Activated T-cell treated with anti-CD3 and anti-CD28 coated beads, Interleukin-2, amount 50 U/mL, for 72 hours (primary cell): ENCODE measurements around the gene EEF1AKMT4. TPM values are rescaled to one million over a fixed set of nuclear protein-coding genes. Genes with fewer than 3 reads are reported as not detected.

ENCODE experiments used
- ATAC-seq, 2 donors: fragments of 150-1000 bp; cut with Tn5 transposase; replicated peaks in 1 of 2; 2 replicates each; pipeline ENCODE4 v1.10.0; 2021; ENCODE audit warnings: moderate library complexity in 2 of 2, mild to moderate bottlenecking in 1 of 2
- DNase-seq, 2 donors: peaks; one replicate each; pipeline ENCODE4 v3.0.0; 2021 to 2022; ENCODE audit warnings: mixed read lengths in 1 of 2
- H3K27ac Mint-ChIP-seq: one replicate; pipeline ENCODE4 v1.8.0; 2022; ENCODE audit warnings: mild to moderate bottlenecking, moderate library complexity, mixed read lengths
- H3K27me3 Mint-ChIP-seq: one replicate; pipeline ENCODE4 v1.8.0; 2022; ENCODE audit warnings: low read depth, mixed read lengths
- H3K36me3 Mint-ChIP-seq, 2 donors: one replicate each; pipeline ENCODE4 v1.8.0; 2022; ENCODE audit warnings: mixed read lengths in 2 of 2, mild to moderate bottlenecking in 1 of 2; ENCODE audit not compliant: insufficient read depth in 2 of 2
- H3K4me1 Mint-ChIP-seq: one replicate; pipeline ENCODE4 v1.8.0; 2022; ENCODE audit warnings: low read depth, mixed read lengths
- H3K4me3 Mint-ChIP-seq, 2 donors: one replicate each; pipeline ENCODE4 v1.8.0; 2022; ENCODE audit warnings: mild to moderate bottlenecking in 2 of 2, mixed read lengths in 2 of 2, moderate library complexity in 2 of 2
- H3K9me3 Mint-ChIP-seq, 2 donors: one replicate each; pipeline ENCODE4 v1.8.0; 2022; ENCODE audit warnings: mixed read lengths in 2 of 2
- total RNA-seq, 2 donors: library from RNA; stranded (reverse); gene quantifications; one replicate each; pipeline ENCODE4 v1.2.3, GENCODE V29; 2022

The EEF1AKMT4 gene
- total RNA-seq, 2 donors from 2014 or later = 3.5 to 3.6 TPM

- Mint-ChIP-seq H3K27ac (no peak overlapping the region), H3K4me1 (peaks cover 13% of the 10 kb centered on the region), H3K9me3 (no peaks in the 10 kb centered on the region), H3K4me3 (no peak overlapping the region), H3K36me3 (peaks cover 5 to 37% of the 10 kb centered on the region in 2 donors), H3K27me3 (no peaks in the 10 kb centered on the region)
- no peak for DNase-seq
- ATAC-seq = peak in 1 of 2 donors; percentile 58
These were observed 56.1 kb downstream of the EEF1AKMT4 start for GRCh38 chr3:184305577-184305976.

GRCh38 chr3:184306341-184306972, 57.0 kb downstream of the EEF1AKMT4 start:
- Mint-ChIP-seq H3K36me3 (peaks cover 5 to 34% of the 10 kb centered on the region in 2 donors), H3K9me3 (no peaks in the 10 kb centered on the region), H3K4me1 (peaks cover 4% of the 10 kb centered on the region), H3K27ac (no peak overlapping the region), H3K4me3 (no peak overlapping the region), H3K27me3 (no peaks in the 10 kb centered on the region)
- DNase-seq = no peak
- ATAC-seq = no peak

- H3K9me3 Mint-ChIP-seq = no peaks in the 10 kb centered on the region
- H3K4me3 Mint-ChIP-seq = no peak overlapping the region
- H3K36me3 Mint-ChIP-seq = peaks cover 2 to 27% of the 10 kb centered on the region in 2 donors
- no peaks in the 10 kb centered on the region for H3K4me1 Mint-ChIP-seq
- DNase-seq (no peak), ATAC-seq (no peak)
- no peak overlapping the region for H3K27ac Mint-ChIP-seq
- no peaks in the 10 kb centered on the region for H3K27me3 Mint-ChIP-seq
These were observed 58.4 kb downstream of the EEF1AKMT4 start for GRCh38 chr3:184307915-184308314.

Other genes with a start within 250 kb of the EEF1AKMT4 start
- gene ABCC5, start 231.8 kb upstream of the EEF1AKMT4 start, total RNA-seq = 10 to 100 TPM; 18.2 to 22.4 TPM
- gene HTR3D, start 217.9 kb upstream of the EEF1AKMT4 start, total RNA-seq = not detected
- not detected for gene HTR3C, start 196.6 kb upstream of the EEF1AKMT4 start, total RNA-seq
- gene HTR3E, start 152.6 kb upstream of the EEF1AKMT4 start, total RNA-seq = not detected
- 10 to 100 TPM; 47.0 to 55.4 TPM for gene EIF2B5, start 114.3 kb upstream of the EEF1AKMT4 start, total RNA-seq
- 10 to 100 TPM; 42.6 to 45.9 TPM for gene DVL3, start 94.3 kb upstream of the EEF1AKMT4 start, total RNA-seq
- gene AP2M1, start 74.8 kb upstream of the EEF1AKMT4 start, total RNA-seq = 100 to 1,000 TPM; 178 to 194 TPM
- 10 to 100 TPM; 70.8 to 71.6 TPM for gene ABCF3, start 63.5 kb upstream of the EEF1AKMT4 start, total RNA-seq
- gene VWA5B2, start 20.1 kb upstream of the EEF1AKMT4 start, total RNA-seq = under 1 TPM in 1 of 2 donors, not detected in 1; 0.07 TPM
- 10 to 100 TPM; 22.7 to 26.3 TPM for gene ALG3, start 710 bp upstream of the EEF1AKMT4 start, total RNA-seq
- under 1 TPM; 0.24 to 0.35 TPM for gene CAMK2N2, start 11.9 kb downstream of the EEF1AKMT4 start, total RNA-seq
- gene ECE2, start 26.4 kb downstream of the EEF1AKMT4 start, total RNA-seq = not detected
- 100 to 1,000 TPM; 169 to 184 TPM for gene PSMD2, start 49.6 kb downstream of the EEF1AKMT4 start, total RNA-seq
- 100 to 1,000 TPM; 274 to 305 TPM for gene EIF4G1, start 64.9 kb downstream of the EEF1AKMT4 start, total RNA-seq
- 1 to 10 TPM; 6.6 to 7.6 TPM for gene FAM131A, start 87.9 kb downstream of the EEF1AKMT4 start, total RNA-seq
- 1 to 10 TPM; 3.1 to 3.9 TPM for gene CLCN2, start 111.9 kb downstream of the EEF1AKMT4 start, total RNA-seq
- gene POLR2H, start 112.0 kb downstream of the EEF1AKMT4 start, total RNA-seq = 10 to 100 TPM; 86.9 to 93.6 TPM
- gene THPO, start 128.5 kb downstream of the EEF1AKMT4 start, total RNA-seq = not detected
- under 1 TPM in 1 of 2 donors, not detected in 1; 0.19 TPM for gene CHRD, start 130.4 kb downstream of the EEF1AKMT4 start, total RNA-seq